ENCODE data around the gene MNT.

DNA sequence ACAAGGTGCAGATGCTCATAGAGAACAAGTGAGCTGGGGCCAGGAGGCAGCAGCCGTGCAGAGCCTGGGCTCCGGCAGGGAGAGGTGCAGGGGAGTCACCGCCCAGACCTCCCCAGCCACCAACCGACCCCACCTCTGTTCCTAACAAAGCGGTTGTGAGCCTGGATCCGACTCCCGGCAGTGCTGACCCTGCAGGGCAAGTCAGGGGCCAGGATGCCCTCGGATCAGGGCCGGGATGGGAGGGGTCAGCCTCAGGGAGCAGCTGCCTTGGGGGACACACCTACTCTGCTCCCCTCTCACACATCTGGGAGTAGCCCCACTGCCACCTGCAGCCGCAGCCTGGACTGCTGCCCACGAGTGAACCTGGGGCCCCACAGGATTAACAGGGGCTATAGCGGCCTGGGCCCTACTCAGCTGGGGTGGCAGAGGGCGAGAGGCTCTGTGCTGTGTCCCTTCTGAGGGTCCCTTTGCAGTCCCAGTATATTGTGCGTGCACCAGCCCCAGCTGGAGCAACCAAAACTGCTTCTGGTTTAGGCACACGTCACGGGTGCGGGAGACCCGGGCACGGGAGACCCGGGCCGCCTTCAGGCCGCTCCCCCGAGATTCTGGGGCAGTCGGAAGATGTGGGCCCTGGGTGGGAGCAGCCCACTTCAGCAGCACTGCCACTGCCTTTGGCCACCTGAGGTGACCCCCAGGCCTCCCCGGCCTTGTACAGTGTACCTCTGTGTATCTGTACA, 21.2 kb downstream of the MNT start:
- TF ChIP-seq SUZ12 (IDR thresholded peaks at IDR 0.05; ENCODE audit: extremely low read depth, insufficient read depth, insufficient read length) (no peak), YY1 (IDR thresholded peaks at IDR 0.05; ENCODE audit: insufficient read depth, insufficient read length) (no peak)

Data from NT2/D1 (cell line).